Renal cortex interstitium (tissue), 11 donors: ENCODE data around the gene GJD3. TPM values are rescaled to one million over a fixed set of nuclear protein-coding genes. Genes with fewer than 3 reads are reported as not detected.
A peak's percentile ranks its signal among the peaks of the same experiment; 100 is the strongest.

Source experiments
- DNase-seq, 11 donors: peaks; one replicate each; pipeline ENCODE4 v3.0.0-alpha.2; 2013; ENCODE audit warnings: low read depth in 9 of 11, low spot score in 4 of 11; ENCODE audit errors: extremely low read depth in 1 of 11
- polyA plus RNA-seq, 3 donors: library from polyadenylated mRNA; unstranded; fragments of 120-200 nt; gene quantifications; one replicate each; pipeline ENCODE4 v1.2.1, GENCODE V29; 2013; ENCODE audit not compliant: insufficient read length in 3 of 3

The GJD3 gene
- polyA plus RNA-seq, 3 donors = 0.32 TPM; not detected in 2

DNA sequence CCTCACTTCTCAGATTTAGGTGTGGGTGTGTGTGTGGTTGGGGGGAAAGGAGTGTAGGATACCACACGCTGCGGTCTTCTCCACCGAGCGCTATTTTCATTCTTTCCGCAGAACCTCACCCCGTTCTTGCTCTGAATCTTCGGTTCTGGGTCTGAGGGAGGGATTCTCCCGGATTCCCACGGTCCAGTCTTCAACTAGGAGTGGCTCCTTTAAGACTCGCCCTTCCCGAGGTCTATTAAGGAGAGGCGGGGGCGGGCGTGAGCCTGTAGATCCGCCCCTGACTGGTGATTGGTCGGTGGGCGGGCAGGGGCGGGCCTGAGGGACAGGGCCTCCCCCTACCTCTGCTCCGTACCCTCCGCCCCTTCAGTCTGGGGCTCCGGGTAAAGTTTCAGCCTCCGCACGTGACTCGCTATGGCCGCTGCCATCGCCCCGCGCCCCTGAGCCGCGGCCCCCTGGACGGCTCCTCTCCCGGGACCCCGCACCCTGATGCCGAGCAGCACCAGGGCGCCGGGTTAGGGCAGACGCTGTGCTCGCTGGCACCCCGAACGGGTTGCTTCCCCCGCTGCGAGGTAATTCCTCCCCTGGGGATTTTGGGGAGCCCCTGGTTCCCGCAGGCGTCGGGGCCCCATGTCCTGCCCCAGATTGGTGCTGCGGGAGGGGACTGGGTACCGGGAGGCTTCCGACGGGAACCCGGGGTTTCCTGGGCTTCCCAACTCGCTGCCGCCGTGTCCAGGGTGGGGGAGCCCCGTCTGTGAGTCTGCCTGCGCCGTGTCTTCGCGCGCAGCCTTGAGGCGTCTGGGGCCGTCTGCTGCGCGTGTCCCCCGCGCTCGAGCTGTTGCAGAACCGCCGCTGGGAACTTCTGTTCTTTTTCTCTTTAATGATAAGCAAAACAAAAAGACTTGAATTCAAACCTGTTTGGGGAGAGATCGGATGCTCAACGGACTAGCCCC, 46.4 kb downstream of the GJD3 start:
- DNase-seq = peak in 9 of 11 donors; percentile 89 to 97 (median 93)

DNA sequence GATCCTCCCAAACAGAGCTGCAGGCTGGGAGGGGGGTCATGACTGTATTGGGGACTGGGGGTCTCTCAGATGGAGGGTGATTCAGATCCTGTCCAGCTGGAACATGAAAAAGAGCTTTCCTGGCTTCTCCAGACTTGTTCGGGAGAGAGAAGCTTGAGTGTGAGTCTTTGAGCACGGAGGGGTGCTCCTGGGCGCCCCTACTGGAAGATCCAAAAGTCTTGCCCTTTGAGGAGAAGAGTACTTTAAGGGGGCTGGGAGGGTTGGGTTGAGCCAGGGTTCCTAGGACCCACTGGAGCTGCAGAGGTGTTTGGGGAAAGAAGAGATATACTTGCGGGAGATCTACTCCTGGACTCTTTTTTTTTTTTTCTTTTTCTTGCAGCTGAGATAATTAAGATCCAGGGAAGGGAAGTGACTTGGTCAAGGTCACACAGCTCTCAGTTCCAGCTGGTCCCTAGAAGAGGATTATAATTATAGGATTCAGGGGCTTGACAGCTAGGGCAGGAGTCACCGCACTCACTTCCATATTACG, 47.1 kb downstream of the GJD3 start:
- DNase-seq = no peak

- peak in 3 of 11 donors; percentile 73 to 80 (median 74) for DNase-seq
Observed at GRCh38 chr17:40316571-40317344, 47.8 kb downstream of the GJD3 start.

DNA sequence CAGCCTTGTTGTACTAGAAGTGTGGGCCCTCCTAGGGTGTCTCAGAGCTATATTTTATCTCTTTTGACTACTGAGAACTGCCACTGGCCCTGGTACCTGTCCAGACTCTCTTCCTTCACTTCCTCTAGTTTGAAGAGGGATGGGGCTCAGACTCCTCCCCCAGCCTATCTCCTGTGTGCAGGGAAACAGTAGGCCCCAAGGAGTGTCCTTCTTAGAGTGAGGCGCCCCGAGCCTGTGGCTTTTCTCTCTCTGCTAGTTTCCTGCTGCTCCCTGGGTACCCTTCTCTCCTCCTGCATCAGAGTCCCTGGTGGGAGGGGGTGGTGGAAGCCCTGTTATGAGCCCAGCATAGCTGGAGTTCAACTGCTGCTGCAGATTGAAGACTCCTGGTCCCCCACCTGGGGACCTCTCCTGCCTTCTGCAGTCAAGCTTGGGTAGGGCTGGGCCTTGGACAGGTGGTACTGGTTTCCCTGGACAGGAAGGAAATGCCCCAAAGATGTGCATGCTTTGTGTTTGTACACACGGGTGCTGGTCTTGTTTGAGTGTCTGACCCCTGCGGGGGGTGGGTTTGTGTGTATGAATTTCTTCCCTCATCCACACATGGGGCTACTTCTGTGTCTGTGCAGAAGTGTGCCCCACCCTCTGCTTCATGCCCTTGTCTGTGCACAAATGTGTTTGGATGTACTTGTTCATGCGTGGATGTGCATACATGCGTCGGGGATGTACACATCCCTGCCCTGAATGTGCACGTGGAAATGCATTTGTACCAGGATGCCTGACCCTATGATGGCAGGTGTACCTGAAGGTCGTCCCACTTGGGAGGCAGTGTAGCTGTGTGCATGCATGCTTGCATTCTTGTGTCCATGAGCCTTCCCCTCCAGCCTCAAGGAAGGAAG, 48.6 kb downstream of the GJD3 start:
- no peak for DNase-seq

DNA sequence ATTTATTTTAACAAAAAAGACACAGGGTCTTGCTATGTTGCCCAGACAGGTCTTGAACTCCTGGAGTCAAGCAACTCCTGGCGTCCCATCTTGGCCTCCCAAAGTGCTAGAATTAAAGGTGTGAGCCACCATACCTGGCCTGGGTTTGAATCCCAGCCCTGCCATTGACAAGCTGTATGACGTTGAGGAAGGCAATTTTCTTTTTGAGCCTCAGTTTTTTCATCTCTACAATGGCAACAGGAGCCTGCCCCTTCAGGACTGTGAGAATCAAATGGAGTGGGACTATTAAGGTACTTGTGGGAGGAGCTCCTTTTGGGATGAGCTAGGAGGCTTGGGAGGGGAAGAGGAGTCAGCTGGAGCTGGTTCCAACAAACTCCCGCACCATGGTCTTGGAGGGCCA, 49.3 kb downstream of the GJD3 start:
- DNase-seq = no peak

GRCh38 chr17:40314584-40314956, 50.0 kb downstream of the GJD3 start:
- DNase-seq = peak in 2 of 11 donors; percentile 65 to 73

DNA sequence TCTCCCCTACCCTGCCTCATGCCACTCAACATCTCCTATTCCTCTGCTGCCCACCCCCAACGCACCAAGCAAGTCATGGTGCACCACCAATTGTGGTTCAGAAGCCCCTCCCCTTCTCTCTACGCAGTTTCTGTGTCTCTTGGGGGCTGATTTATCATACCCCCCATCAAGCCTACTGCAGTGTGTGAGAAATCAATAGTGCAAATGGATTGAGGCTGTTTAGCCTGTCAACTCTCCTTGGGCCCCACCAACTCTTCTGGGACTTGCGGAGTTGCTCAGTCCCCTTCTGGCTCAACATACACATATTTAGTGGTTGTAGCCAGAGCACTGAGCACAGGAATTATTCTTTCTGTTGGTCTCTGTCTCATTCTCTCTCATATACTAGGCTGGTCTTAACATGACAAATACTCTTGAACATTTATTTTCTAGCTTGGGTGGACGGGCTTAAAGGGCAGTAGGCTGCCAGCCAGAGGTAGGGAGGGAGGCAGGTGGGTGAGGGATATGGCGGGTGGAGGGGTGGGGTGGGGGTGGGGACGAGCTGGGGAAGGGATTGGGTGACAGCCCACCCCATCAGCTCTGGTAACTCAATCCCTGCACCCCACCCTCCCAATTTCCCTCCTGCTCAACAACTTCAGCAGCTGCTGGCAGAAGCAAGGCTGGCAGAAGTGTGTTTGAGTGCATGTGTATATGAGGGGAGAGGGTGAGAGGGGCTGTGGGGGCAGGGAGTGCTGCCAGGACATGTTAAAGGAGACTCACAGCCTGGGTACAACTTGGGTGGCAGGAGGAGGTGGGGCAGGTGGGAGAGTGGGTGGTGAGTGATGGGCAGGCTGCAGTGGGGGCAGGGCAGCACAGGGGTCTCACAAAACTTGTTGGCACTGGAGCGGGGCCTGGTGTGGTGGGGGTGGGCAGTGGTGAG, 50.6 kb downstream of the GJD3 start:
- DNase-seq = no peak

Other genes with a start within 250 kb of the GJD3 start
- gene MSL1, start 242.8 kb downstream of the GJD3 start, polyA plus RNA-seq = 100 to 1,000 TPM; 149 to 176 (median 160) TPM
- 100 to 1,000 TPM in 2 of 3 donors, 10 to 100 TPM in 1; 97.9 to 112 (median 109) TPM for gene CASC3, start 224.2 kb downstream of the GJD3 start, polyA plus RNA-seq
- gene RAPGEFL1, start 187.3 kb downstream of the GJD3 start, polyA plus RNA-seq = 10 to 100 TPM in 1 of 3 donors, 1 to 10 TPM in 2; 8.0 to 11.5 (median 9.0) TPM
- 10 to 100 TPM; 27.4 to 35.9 (median 28.7) TPM for gene WIPF2, start 145.4 kb downstream of the GJD3 start, polyA plus RNA-seq
- 10 to 100 TPM; 17.1 to 27.8 (median 25.1) TPM for gene CDC6, start 76.9 kb downstream of the GJD3 start, polyA plus RNA-seq
- gene RARA, start 55.6 kb downstream of the GJD3 start, polyA plus RNA-seq = 10 to 100 TPM; 37.9 to 41.5 (median 41.0) TPM
- 100 to 1,000 TPM; 154 to 213 (median 186) TPM for gene TOP2A, start 53.2 kb upstream of the GJD3 start, polyA plus RNA-seq
- 100 to 1,000 TPM; 336 to 355 (median 341) TPM for gene IGFBP4, start 78.7 kb upstream of the GJD3 start, polyA plus RNA-seq
- gene TNS4, start 136.9 kb upstream of the GJD3 start, polyA plus RNA-seq = under 1 TPM; 0.03 to 0.06 (median 0.03) TPM
- under 1 TPM; 0.11 to 0.48 (median 0.33) TPM for gene CCR7, start 200.7 kb upstream of the GJD3 start, polyA plus RNA-seq